ENCODE results near the gene CSNK1D.

CSNK1D gene

DNA sequence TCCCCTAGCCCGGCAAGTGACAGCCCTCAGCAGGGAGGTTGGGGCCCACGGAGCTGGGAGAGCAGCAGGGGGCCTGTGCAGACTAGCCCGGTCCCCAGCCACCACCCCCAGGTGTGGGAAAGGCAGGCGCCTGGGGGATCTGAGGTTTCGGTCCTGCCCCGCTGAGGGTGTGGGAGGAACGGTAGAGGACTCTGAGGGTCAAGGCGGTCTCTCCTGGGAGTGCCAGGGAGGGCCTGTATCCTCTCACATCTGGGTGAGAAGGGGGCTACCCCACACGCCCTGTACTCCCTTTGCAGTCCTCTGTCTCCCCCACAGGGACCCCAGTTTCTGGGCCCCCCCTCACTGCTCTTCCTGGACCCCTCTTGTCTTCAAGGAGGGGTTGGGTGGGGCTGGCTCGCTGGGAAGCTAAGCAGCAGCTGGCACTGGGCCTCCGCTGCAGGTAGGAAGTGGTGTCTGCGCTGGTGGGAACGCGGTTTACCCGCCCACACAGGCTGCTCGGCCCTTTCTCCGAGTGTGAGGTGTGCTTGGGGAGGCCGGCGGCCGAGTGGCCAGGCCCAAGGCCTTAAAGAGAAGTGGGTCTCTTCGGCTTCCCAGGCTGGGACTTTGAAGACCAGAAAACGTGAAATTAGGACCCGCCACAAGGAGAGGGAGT lies 28.5 kb upstream of the CSNK1D start:
- TF ChIP-seq, protein P1, sequence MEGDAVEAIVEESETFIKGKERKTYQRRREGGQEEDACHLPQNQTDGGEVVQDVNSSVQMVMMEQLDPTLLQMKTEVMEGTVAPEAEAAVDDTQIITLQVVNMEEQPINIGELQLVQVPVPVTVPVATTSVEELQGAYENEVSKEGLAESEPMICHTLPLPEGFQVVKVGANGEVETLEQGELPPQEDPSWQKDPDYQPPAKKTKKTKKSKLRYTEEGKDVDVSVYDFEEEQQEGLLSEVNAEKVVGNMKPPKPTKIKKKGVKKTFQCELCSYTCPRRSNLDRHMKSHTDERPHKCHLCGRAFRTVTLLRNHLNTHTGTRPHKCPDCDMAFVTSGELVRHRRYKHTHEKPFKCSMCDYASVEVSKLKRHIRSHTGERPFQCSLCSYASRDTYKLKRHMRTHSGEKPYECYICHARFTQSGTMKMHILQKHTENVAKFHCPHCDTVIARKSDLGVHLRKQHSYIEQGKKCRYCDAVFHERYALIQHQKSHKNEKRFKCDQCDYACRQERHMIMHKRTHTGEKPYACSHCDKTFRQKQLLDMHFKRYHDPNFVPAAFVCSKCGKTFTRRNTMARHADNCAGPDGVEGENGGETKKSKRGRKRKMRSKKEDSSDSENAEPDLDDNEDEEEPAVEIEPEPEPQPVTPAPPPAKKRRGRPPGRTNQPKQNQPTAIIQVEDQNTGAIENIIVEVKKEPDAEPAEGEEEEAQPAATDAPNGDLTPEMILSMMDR (IDR thresholded peaks at IDR 0.05; ENCODE audit: low read depth, low read length, missing control alignments): no peak
- H3K4me3 ChIP-seq (ENCODE audit: low read depth, low read length): no peak overlapping the region
- no peak for DNase-seq (ENCODE audit: low read depth)

GRCh38 chr17:82301300-82301915 lies 27.9 kb upstream of the CSNK1D start:
- TF ChIP-seq, protein P1 (IDR thresholded peaks at IDR 0.05; ENCODE audit: low read depth, low read length, missing control alignments): no peak
- no peak for DNase-seq (ENCODE audit: low read depth)
- H3K4me3 ChIP-seq (ENCODE audit: low read depth, low read length): no peak overlapping the region

- TF ChIP-seq, protein P1 (IDR thresholded peaks at IDR 0.05; ENCODE audit: low read depth, low read length, missing control alignments): peak; percentile 77
- no peak overlapping the region for H3K4me3 ChIP-seq (ENCODE audit: low read depth, low read length)
- DNase-seq (ENCODE audit: low read depth): no peak
Measured at GRCh38 chr17:82300707-82301270, 27.3 kb upstream of the CSNK1D start.

GRCh38 chr17:82300228-82300627 lies 26.7 kb upstream of the CSNK1D start:
- TF ChIP-seq, protein P1 (IDR thresholded peaks at IDR 0.05; ENCODE audit: low read depth, low read length, missing control alignments): no peak
- no peak for DNase-seq (ENCODE audit: low read depth)
- no peak overlapping the region for H3K4me3 ChIP-seq (ENCODE audit: low read depth, low read length)

- no peak overlapping the region for H3K4me3 ChIP-seq (ENCODE audit: low read depth, low read length)
- TF ChIP-seq, protein P1 (IDR thresholded peaks at IDR 0.05; ENCODE audit: low read depth, low read length, missing control alignments): no peak
- DNase-seq (ENCODE audit: low read depth): no peak
Measured at GRCh38 chr17:82299452-82299851, 26.0 kb upstream of the CSNK1D start.

DNA sequence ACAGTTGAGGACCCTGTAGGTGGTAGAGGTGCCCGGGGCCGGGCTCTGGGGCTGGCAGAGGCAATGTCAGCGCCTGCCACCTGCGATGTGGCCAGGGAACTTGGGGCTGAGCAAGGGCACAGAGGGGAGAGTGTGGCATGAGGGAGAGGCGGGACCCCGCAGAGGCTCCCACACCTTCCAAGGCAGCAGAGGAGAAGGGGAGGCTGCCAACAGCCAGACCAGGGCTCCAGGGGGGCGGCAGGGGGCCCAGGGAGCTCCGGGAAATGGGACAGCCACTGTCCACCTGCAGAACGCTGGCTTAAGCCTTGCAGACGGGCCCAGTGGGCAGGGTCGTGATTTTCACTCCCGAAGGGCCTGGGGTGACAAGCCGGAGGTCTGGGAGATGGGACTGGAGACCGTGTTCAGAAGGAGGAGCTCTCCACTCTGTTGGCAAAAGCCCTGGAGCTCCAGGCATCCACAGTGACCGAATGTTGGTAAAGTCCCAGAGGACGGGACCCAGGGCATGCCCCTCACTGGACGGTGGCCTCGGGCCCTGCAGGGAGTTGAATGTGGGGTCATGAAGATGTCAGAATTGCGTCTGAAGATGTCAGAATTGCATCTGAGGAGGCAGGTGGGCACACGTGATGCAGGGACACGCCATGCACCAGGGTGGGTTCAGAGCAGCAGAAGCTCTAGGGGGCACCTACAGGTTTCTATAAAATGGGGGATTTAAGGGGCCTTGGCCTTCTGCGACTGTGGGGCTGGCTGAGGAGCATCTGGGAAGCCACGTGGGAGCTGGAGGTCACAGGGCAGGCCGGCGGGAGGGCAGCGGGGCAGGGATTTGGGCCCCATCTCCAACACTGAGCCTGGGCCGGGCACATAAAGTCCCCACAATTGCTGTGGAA lies 25.3 kb upstream of the CSNK1D start:
- TF ChIP-seq, protein P1 (IDR thresholded peaks at IDR 0.05; ENCODE audit: low read depth, low read length, missing control alignments): no peak
- H3K4me3 ChIP-seq (ENCODE audit: low read depth, low read length): peak overlapping the region; percentile 63

More for the DNA sequence above, 25.3 kb upstream of the CSNK1D start:
- DNase-seq (ENCODE audit: low read depth): no peak
